GOT3 (cell line): ENCODE data around the gene COPZ2.

Experiments
- DNase-seq: peaks from one replicate; lab custom pipeline; 2025; ENCODE audit warnings: mixed read lengths; lab: John Stamatoyannopoulos, UW

Gene COPZ2

GRCh38 chr17:47983492-47984223 is 53.9 kb downstream of the COPZ2 start:
- no peak for DNase-seq

- DNase-seq: no peak
These were observed 54.8 kb downstream of the COPZ2 start for GRCh38 chr17:47982645-47983390.

- DNase-seq: no peak
These were observed 55.4 kb downstream of the COPZ2 start for GRCh38 chr17:47982091-47982617.

- no peak for DNase-seq
These were observed 56.1 kb downstream of the COPZ2 start for GRCh38 chr17:47981462-47981861.

GRCh38 chr17:47980541-47980940 is 57.1 kb downstream of the COPZ2 start:
- no peak for DNase-seq

GRCh38 chr17:47978324-47978723 is 59.3 kb downstream of the COPZ2 start:
- no peak for DNase-seq
